ENCODE measurements around the gene KRT6C.

Gene KRT6C

DNA sequence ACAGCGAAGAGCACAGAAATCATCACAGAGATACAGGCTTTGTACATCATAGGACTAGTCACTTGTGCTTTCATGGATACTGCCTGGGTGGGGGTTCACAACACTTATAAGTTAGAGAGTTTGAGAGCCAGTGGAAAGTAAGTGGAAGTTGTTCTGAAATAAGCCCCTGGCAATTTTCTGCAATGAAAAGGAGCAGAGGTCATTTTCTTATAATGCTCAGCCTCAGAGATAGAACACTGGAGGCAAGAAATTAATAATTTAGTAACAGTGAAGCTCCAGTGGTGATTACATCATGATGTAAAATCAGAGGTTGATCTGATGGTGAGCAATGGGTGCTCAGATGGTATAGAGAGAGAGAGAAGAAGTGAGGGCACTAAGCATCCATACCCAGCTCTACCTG is 13.6 kb upstream of the KRT6C start:
- Histone ChIP-seq H3K36me3 (ENCODE audit: control insufficient read depth in 1 of 2, insufficient read depth in 2 of 2, low read length in 2 of 2) (no peaks in the 10 kb centered on the region), H3K27ac (ENCODE audit: low read length) (no peak overlapping the region), H3K4me3 (ENCODE audit: low read depth in 1 of 2, low read length in 2 of 2) (no peak overlapping the region), H3K27me3 (ENCODE audit: low read depth, low read length) (no peaks in the 10 kb centered on the region), H3K9me3 (ENCODE audit: control insufficient read depth in 1 of 2, low read length in 2 of 2) (peaks cover 0 to 8% of the 10 kb centered on the region in 2 donors), H3K4me1 (ENCODE audit: control insufficient read depth in 1 of 2, insufficient read depth in 2 of 2, low read length in 2 of 2) (no peaks in the 10 kb centered on the region)

GRCh38 chr12:52486166-52487105 is 12.8 kb upstream of the KRT6C start:
- Histone ChIP-seq H3K9me3 (ENCODE audit: control insufficient read depth in 1 of 2, low read length in 2 of 2) (peaks cover 0 to 8% of the 10 kb centered on the region in 2 donors), H3K27ac (ENCODE audit: low read length) (no peak overlapping the region), H3K27me3 (ENCODE audit: low read depth, low read length) (no peaks in the 10 kb centered on the region), H3K36me3 (ENCODE audit: control insufficient read depth in 1 of 2, insufficient read depth in 2 of 2, low read length in 2 of 2) (no peaks in the 10 kb centered on the region), H3K4me1 (ENCODE audit: control insufficient read depth in 1 of 2, insufficient read depth in 2 of 2, low read length in 2 of 2) (no peaks in the 10 kb centered on the region), H3K4me3 (ENCODE audit: low read depth in 1 of 2, low read length in 2 of 2) (no peak overlapping the region)

- Histone ChIP-seq H3K4me1 (ENCODE audit: control insufficient read depth in 1 of 2, insufficient read depth in 2 of 2, low read length in 2 of 2) (no peaks in the 10 kb centered on the region), H3K27ac (ENCODE audit: low read length) (no peak overlapping the region), H3K4me3 (ENCODE audit: low read depth in 1 of 2, low read length in 2 of 2) (no peak overlapping the region), H3K27me3 (ENCODE audit: low read depth, low read length) (no peaks in the 10 kb centered on the region), H3K9me3 (ENCODE audit: control insufficient read depth in 1 of 2, low read length in 2 of 2) (peaks cover 0 to 7% of the 10 kb centered on the region in 2 donors), H3K36me3 (ENCODE audit: control insufficient read depth in 1 of 2, insufficient read depth in 2 of 2, low read length in 2 of 2) (no peaks in the 10 kb centered on the region)
Measured at GRCh38 chr12:52480073-52480472, 6.5 kb upstream of the KRT6C start.

GRCh38 chr12:52477651-52478050 is 4.0 kb upstream of the KRT6C start:
- no peaks in the 10 kb centered on the region for H3K36me3 ChIP-seq (ENCODE audit: control insufficient read depth in 1 of 2, insufficient read depth in 2 of 2, low read length in 2 of 2)
- no peak overlapping the region for H3K4me3 ChIP-seq (ENCODE audit: low read depth in 1 of 2, low read length in 2 of 2)
- H3K4me1 ChIP-seq (ENCODE audit: control insufficient read depth in 1 of 2, insufficient read depth in 2 of 2, low read length in 2 of 2), result no peaks in the 10 kb centered on the region
- no peaks in the 10 kb centered on the region for H3K27me3 ChIP-seq (ENCODE audit: low read depth, low read length)
- no peaks in the 10 kb centered on the region for H3K9me3 ChIP-seq (ENCODE audit: control insufficient read depth in 1 of 2, low read length in 2 of 2)
- H3K27ac ChIP-seq (ENCODE audit: low read length), result no peak overlapping the region

- no peak overlapping the region for H3K4me3 ChIP-seq (ENCODE audit: low read depth in 1 of 2, low read length in 2 of 2)
- H3K4me1 ChIP-seq (ENCODE audit: control insufficient read depth in 1 of 2, insufficient read depth in 2 of 2, low read length in 2 of 2), result no peaks in the 10 kb centered on the region
- no peaks in the 10 kb centered on the region for H3K9me3 ChIP-seq (ENCODE audit: control insufficient read depth in 1 of 2, low read length in 2 of 2)
- H3K27ac ChIP-seq (ENCODE audit: low read length), result no peak overlapping the region
- H3K27me3 ChIP-seq (ENCODE audit: low read depth, low read length), result no peaks in the 10 kb centered on the region
- no peaks in the 10 kb centered on the region for H3K36me3 ChIP-seq (ENCODE audit: control insufficient read depth in 1 of 2, insufficient read depth in 2 of 2, low read length in 2 of 2)
Measured at GRCh38 chr12:52474212-52474611, 607 bp upstream of the KRT6C start.

GRCh38 chr12:52469853-52470252 is 3.8 kb downstream of the KRT6C start:
- Histone ChIP-seq H3K36me3 (ENCODE audit: control insufficient read depth in 1 of 2, insufficient read depth in 2 of 2, low read length in 2 of 2) (no peaks in the 10 kb centered on the region), H3K9me3 (ENCODE audit: control insufficient read depth in 1 of 2, low read length in 2 of 2) (no peaks in the 10 kb centered on the region), H3K27ac (ENCODE audit: low read length) (no peak overlapping the region), H3K4me1 (ENCODE audit: control insufficient read depth in 1 of 2, insufficient read depth in 2 of 2, low read length in 2 of 2) (no peaks in the 10 kb centered on the region), H3K4me3 (ENCODE audit: low read depth in 1 of 2, low read length in 2 of 2) (no peak overlapping the region), H3K27me3 (ENCODE audit: low read depth, low read length) (no peaks in the 10 kb centered on the region)

- no peak overlapping the region for H3K4me3 ChIP-seq (ENCODE audit: low read depth in 1 of 2, low read length in 2 of 2)
- no peak overlapping the region for H3K27ac ChIP-seq (ENCODE audit: low read length)
- H3K27me3 ChIP-seq (ENCODE audit: low read depth, low read length), result no peaks in the 10 kb centered on the region
- H3K36me3 ChIP-seq (ENCODE audit: control insufficient read depth in 1 of 2, insufficient read depth in 2 of 2, low read length in 2 of 2), result no peaks in the 10 kb centered on the region
- H3K4me1 ChIP-seq (ENCODE audit: control insufficient read depth in 1 of 2, insufficient read depth in 2 of 2, low read length in 2 of 2), result peaks cover 0 to 5% of the 10 kb centered on the region in 2 donors
- no peaks in the 10 kb centered on the region for H3K9me3 ChIP-seq (ENCODE audit: control insufficient read depth in 1 of 2, low read length in 2 of 2)
Measured at GRCh38 chr12:52464897-52465296, 8.7 kb downstream of the KRT6C start.

DNA sequence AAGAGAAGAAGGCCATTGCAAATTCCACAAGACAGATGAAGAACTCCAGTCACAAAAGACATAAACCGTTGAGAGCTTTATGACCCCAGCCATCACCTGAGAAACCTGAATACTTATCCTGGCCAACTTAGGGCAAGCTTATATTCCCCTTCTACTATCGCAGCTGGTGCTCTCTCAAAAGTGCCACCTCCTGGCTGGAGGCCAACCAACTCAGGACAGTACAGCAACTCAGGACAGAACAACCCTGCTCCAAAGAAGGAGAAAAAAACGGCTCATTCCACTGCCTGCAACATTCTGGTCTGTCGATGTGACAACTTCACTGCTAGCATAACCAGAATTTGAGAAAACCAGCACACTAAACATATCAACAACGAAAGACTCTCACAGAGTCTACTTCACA is 11.9 kb downstream of the KRT6C start:
- H3K27ac ChIP-seq (ENCODE audit: low read length), result no peak overlapping the region
- peaks cover 0 to 5% of the 10 kb centered on the region in 2 donors for H3K4me1 ChIP-seq (ENCODE audit: control insufficient read depth in 1 of 2, insufficient read depth in 2 of 2, low read length in 2 of 2)
- no peaks in the 10 kb centered on the region for H3K27me3 ChIP-seq (ENCODE audit: low read depth, low read length)
- no peak overlapping the region for H3K4me3 ChIP-seq (ENCODE audit: low read depth in 1 of 2, low read length in 2 of 2)
- no peaks in the 10 kb centered on the region for H3K9me3 ChIP-seq (ENCODE audit: control insufficient read depth in 1 of 2, low read length in 2 of 2)
- no peaks in the 10 kb centered on the region for H3K36me3 ChIP-seq (ENCODE audit: control insufficient read depth in 1 of 2, insufficient read depth in 2 of 2, low read length in 2 of 2)

- H3K4me1 ChIP-seq (ENCODE audit: control insufficient read depth in 1 of 2, insufficient read depth in 2 of 2, low read length in 2 of 2), result no peaks in the 10 kb centered on the region
Measured at GRCh38 chr12:52458861-52459260, 14.7 kb downstream of the KRT6C start.

GRCh38 chr12:52455821-52456220 is 17.8 kb downstream of the KRT6C start:
- no peaks in the 10 kb centered on the region for H3K9me3 ChIP-seq (ENCODE audit: control insufficient read depth in 1 of 2, low read length in 2 of 2)
- no peaks in the 10 kb centered on the region for H3K27me3 ChIP-seq (ENCODE audit: low read depth, low read length)
- H3K4me1 ChIP-seq (ENCODE audit: control insufficient read depth in 1 of 2, insufficient read depth in 2 of 2, low read length in 2 of 2), result no peaks in the 10 kb centered on the region
- no peaks in the 10 kb centered on the region for H3K36me3 ChIP-seq (ENCODE audit: control insufficient read depth in 1 of 2, insufficient read depth in 2 of 2, low read length in 2 of 2)
- no peak overlapping the region for H3K27ac ChIP-seq (ENCODE audit: low read length)
- no peak overlapping the region for H3K4me3 ChIP-seq (ENCODE audit: low read depth in 1 of 2, low read length in 2 of 2)

More at GRCh38 chr12:52458861-52459260, 14.7 kb downstream of the KRT6C start:
- no peaks in the 10 kb centered on the region for H3K27me3 ChIP-seq (ENCODE audit: low read depth, low read length)
- no peaks in the 10 kb centered on the region for H3K36me3 ChIP-seq (ENCODE audit: control insufficient read depth in 1 of 2, insufficient read depth in 2 of 2, low read length in 2 of 2)
- no peaks in the 10 kb centered on the region for H3K9me3 ChIP-seq (ENCODE audit: control insufficient read depth in 1 of 2, low read length in 2 of 2)
- H3K4me3 ChIP-seq (ENCODE audit: low read depth in 1 of 2, low read length in 2 of 2), result no peak overlapping the region
- no peak overlapping the region for H3K27ac ChIP-seq (ENCODE audit: low read length)

DNA sequence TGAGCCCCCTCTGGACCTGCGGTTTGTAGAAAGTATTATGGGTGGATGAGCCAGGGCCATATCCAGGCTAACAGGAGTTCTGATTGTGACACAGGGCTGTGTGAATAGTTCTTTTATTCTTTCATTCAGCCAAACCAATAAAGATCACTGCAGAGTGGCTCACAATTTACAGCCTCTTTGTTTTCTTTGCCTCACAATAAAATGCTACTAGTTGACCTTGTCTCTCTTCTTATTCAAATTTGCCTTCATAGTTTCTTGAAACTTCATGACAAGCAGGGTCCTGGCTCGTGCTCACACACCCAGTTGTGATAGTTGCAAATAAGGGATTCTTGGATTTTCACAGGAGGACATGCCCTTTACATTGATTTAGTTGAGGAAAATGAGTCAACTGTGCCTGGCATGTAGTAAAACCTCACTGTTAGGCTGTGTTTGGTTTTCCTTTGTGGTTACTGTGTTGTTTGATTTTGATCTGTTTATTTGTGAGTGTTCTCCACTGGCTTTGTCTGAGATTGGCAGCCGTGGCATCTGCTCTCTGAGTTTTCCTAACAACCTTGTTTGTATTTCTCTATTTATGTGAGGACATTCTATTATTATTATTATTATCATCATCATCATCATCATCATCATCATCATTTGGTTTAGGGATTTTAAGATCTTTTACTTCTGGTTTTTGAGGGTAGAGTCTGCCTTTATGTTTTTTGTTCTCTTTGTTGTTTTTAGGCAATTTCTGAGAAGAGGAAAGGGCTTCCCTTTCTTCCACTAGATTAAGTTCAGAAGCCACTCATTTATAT is 19.0 kb downstream of the KRT6C start:
- H3K27me3 ChIP-seq (ENCODE audit: low read depth, low read length), result no peaks in the 10 kb centered on the region
- H3K27ac ChIP-seq (ENCODE audit: low read length), result no peak overlapping the region
- no peaks in the 10 kb centered on the region for H3K36me3 ChIP-seq (ENCODE audit: control insufficient read depth in 1 of 2, insufficient read depth in 2 of 2, low read length in 2 of 2)
- H3K9me3 ChIP-seq (ENCODE audit: control insufficient read depth in 1 of 2, low read length in 2 of 2), result no peaks in the 10 kb centered on the region
- no peak overlapping the region for H3K4me3 ChIP-seq (ENCODE audit: low read depth in 1 of 2, low read length in 2 of 2)
- no peaks in the 10 kb centered on the region for H3K4me1 ChIP-seq (ENCODE audit: control insufficient read depth in 1 of 2, insufficient read depth in 2 of 2, low read length in 2 of 2)

All from muscle layer of duodenum (tissue), 2 donors.